NCI-H460 (cell line): ENCODE measurements around the gene IKBKE. TPM values are rescaled to one million over a fixed set of nuclear protein-coding genes. Genes with fewer than 3 reads are reported as not detected.

Experiments
- DNase-seq: peaks from one replicate; pipeline ENCODE4 v3.0.0-alpha.2; 2016; ENCODE audit warnings: low read depth; ENCODE audit errors: extremely low read depth
- polyA plus RNA-seq: library from polyadenylated mRNA; depleted of rRNA; stranded (reverse); fragments of >200 nt; gene quantifications from 2 replicates; pipeline ENCODE4 v1.2.3, GENCODE V29; 2014; cell fraction: nucleus; rRNA removed
- total RNA-seq: library from RNA; depleted of rRNA; stranded (reverse); fragments of >200 nt; shearing (Covaris generic); gene quantifications from 2 replicates; pipeline ENCODE4 v1.2.3, GENCODE V29; 2014; rRNA removed

IKBKE gene
- 1.6 and 2.5 TPM in 2 replicates for total RNA-seq
- polyA plus RNA-seq, result 5.1 and 7.9 TPM in 2 replicates

DNA sequence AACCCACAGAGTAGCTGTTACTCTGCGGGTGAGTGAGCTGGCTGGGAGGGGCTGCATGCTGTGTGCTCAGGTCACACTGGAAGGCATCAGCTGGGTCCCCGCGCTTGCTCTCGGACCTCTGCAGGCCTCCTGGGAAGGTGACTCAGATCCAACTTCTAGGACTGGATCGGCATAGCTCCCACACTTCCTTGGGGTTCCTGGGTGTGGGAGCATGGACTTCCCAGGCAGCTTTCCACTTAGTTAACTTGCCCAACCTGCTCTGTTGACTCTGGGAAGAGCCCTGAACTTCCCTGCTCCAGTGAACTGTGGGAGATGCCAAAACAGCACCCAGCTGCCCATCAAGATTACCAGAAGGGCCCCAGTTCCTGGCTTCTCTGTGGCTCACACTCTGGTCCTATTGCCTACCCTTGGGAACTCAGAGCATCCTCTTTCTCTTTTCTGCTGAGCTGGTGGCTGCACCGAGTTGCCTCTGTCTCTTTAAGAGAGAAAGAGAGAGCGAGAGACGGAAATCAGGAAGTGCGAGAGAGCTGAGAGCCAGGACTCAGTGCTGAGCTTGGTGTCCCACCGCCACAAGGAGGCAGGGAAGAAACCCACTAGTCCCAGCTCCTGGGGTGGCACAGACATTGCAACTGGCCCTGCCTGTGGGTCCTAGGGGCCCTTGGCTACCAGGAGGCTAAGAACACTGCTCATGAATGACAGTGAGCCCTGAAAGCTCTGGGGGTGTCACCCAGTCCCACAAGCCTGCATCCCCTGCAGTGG is at the start of gene IKBKE:
IKBKE (plus strand) TSS at position 544 of the 759 bp plus-strand sequence. CDS start 2,752 bp downstream, outside the sequence.
- peak; percentile 60 for DNase-seq

- DNase-seq, result no peak
Measured at GRCh38 chr1:206421616-206422340, 48.5 kb upstream of the IKBKE start.

GRCh38 chr1:206422525-206422924 is 47.8 kb upstream of the IKBKE start:
- DNase-seq, result no peak

DNA sequence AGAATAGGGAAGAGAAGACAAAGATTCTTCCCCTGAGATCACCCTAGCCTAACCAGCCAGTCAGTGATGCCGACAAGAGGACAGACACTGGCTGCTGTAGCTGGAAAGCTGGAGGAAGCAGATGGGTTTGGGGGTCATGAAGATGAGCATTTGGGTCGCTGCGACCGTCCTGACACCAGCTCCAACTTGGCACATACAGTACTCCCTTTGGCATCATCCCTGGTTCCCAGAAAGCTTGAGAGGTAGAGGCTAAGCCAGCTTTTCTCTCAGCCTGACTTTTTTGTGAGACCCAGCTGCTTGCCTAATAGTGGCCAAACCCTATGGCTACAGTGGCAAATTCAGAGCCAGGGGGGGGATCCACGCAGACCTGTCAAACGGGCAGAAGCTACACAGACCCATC is 43.0 kb upstream of the IKBKE start:
- DNase-seq, result no peak

DNA sequence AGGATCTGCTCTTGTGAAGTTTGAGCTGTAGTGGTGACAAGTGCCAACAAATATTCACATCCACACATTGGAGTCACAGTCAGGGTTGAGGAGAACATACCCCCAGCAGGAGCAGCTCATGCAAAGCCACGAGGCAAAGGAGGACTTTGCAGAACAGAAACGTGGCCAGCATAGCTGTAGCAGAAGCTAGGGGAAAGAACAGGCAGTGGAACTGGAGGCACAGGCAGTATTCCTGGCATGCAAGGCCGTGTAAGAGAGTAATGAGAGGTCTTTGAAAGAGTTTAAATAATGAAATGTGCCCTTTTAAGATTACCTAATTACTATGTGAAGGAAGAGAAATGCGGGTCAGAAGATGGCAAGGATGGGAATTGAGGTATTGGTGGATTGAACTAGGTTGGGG is 40.9 kb upstream of the IKBKE start:
- no peak for DNase-seq

- DNase-seq, result no peak
Measured at GRCh38 chr1:206430031-206430983, 40.0 kb upstream of the IKBKE start.

DNA sequence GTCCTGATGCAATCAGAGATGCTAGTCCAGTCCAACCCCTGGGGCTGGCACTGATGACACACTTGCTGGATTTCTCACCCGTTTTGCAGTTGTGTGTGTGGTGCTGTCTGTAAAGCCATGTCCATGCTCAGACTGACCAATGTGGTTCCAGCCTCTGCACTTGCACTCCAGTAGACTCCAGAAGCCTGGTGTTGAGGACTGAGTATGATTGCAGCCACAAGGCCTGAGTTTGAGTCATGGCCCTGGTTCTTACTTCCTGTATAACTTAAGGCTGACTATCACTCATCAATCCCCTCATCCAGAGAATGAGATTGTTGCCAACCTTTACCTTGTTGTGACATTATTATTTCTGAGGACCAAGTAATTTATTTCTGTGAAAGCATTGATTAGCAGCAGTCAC is 34.8 kb upstream of the IKBKE start:
- DNase-seq, result no peak

DNA sequence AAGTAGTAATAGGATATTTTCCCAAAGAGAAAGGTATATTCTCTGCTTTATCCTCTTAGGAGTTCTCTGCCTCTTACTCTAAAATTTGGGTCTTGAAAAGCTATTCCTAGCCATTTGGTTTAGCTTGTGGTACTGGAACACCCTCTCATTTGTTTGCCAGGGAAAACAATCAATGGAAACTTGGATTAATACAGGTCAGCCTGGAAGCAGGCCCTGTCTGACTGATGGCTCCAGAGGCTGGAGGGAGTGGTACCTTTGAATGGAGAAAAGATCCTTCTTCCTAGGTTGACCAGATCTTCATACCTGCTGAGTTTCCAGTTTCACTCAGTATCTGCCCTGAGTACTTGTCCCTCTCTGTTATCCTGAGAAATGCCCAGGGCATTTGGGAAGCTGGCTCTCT is 31.7 kb upstream of the IKBKE start:
- DNase-seq, result no peak

DNA sequence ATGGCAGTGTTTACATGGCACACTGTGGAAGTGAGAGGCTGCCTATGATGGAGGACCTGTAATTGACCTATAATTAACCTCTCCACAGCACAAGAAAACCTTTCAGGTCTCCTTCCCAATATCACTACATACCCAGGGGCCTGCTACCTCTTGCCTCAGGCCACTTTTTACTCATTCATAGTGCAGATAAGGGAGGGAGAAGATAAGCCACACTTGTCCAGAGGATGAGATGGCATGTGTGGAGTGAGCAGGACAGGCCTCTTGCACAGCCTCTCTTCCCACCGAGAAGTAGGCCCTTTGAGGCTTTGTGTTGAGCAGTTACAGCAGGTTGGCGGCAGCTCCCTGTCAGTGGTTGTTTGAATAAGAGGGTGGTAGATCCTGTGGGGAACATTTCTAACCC is 31.1 kb upstream of the IKBKE start:
- no peak for DNase-seq

DNA sequence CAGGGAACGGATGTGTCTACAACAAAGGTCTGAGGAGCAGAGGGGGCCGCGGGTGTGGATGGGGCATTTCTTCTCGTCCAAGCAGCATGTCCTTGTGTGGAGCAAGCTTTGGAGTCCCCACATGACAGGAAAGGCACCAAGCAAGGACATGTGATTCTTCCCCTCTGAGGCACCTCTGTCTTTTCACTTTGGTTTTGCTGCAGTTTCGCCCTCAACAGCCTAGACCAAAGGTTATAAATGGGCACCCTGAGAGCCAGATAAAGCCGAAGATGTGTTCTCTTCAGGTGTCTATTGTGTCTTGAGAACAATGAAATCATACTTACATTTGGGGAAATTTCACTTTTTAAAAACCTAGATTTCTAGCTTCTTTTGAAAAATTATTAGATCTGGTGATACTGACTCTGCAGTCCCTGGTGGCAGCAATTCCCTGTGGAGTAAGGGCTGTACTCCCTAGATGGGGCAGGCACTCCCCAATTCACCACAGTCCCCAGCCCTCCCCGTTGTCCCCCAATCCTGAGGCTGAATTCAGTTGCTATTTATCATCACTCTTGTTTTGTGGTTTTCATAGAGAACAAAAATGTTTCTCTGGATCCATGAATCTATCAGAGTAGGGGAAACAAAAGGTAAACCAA is 28.8 kb upstream of the IKBKE start:
- DNase-seq, result no peak

- no peak for DNase-seq
Measured at GRCh38 chr1:206442101-206442500, 28.2 kb upstream of the IKBKE start.

- DNase-seq, result no peak
Measured at GRCh38 chr1:206445116-206445515, 25.2 kb upstream of the IKBKE start.

- DNase-seq, result no peak
Measured at GRCh38 chr1:206445911-206446356, 24.3 kb upstream of the IKBKE start.

DNA sequence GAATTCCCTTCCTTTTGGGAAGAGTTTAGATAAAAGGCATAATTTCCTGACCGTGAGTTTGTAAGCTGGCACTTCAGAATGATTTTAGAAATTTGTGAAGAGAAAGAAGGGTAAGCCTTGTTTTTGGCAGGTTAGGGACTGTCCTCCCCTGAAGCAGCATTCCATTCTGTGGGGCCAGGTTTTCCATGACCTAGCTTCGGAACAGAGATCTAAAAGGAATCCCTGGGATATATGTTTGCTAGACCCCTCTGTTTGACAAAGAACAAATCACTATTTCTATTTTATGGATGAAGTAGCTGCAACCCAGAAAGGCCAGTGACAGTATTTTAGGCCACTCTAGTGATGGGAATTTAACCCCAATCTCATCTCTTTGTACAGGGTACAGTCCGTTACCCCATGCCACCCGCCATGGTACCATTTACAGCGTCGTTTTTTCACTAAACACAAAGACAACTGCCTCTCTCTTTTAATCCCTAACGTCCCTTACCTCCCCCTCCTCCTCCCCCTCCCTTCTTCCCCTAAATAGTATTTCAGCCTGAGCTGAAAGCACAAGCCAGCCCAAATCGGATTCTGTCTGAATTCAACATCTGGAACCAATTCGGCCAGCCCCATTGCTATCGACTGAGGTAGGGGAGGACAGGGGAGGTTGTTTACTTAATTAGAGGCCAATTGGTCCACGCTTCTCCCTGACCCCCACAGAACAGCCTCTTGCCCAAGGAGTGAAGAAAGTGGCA is 23.4 kb upstream of the IKBKE start:
- DNase-seq, result no peak

- no peak for DNase-seq
Measured at GRCh38 chr1:206447422-206447765, 22.9 kb upstream of the IKBKE start.

DNA sequence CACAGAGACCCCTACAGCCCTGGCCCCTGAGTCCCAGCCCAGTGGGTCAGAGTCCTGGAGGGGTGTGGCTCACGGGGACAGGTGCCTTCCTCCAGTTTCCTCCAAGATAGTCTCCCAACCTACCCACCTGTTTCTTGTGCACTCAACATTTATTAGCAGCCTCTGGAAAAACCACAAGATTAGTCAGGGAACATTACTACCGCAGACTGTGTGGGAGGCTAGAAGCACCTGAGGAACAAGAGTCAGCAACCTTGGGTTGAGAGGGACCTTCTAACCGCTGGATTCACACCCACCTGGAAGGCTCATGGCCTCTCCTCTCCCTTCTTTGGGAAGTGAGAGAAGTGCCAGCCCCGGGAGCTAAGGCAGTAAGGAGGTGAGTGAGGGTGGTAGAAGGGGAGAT is 22.5 kb upstream of the IKBKE start:
- DNase-seq, result no peak

DNA sequence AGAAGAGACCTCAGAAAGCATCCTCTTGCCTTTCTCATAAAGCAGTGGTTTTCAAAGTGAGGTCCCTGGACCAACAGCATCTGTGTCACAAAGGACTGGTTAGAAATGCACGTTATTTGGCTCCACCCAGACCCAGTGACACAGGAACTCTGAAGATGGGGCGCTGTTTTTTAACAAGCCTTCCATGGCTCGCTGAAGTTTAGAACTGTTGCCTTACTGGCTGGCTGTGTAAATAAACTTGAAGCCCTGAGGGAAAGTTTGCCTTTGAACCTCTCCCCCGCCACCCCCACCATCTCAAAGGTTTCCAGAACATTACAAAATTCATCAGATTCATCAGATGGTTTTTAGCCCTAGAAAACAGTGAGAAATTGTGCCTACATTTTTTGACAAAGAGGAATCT is 21.8 kb upstream of the IKBKE start:
- no peak for DNase-seq

- no peak for DNase-seq
Measured at GRCh38 chr1:206449565-206449964, 20.7 kb upstream of the IKBKE start.

- no peak for DNase-seq
Measured at GRCh38 chr1:206450281-206450680, 20.0 kb upstream of the IKBKE start.
